SK-N-SH (cell line): ENCODE data around the gene CYBA.

Source experiments
- CTCF ChIP-seq: fragments of 200-600 bp; sonication (generic); IDR thresholded peaks from 2 replicates; pipeline ENCODE4 v1.6.1; 2017; ENCODE audit warnings: antibody characterized with exemption, mild to moderate bottlenecking, moderate library complexity
- GABPA ChIP-seq: IDR thresholded peaks from 2 replicates; pipeline ENCODE4 v1.4.0; 2012; ENCODE audit warnings: low read depth, mild to moderate bottlenecking
- RXRA ChIP-seq: IDR thresholded peaks from 2 replicates; pipeline ENCODE4 v1.4.0; 2012; ENCODE audit warnings: low read depth, mild to moderate bottlenecking, borderline replicate concordance
- SIN3A ChIP-seq: IDR thresholded peaks from 2 replicates; pipeline ENCODE4 v1.6.1; 2012; ENCODE audit warnings: low read depth, mild to moderate bottlenecking, low read length, moderate library complexity, borderline replicate concordance
- YY1 ChIP-seq: IDR thresholded peaks from 2 replicates; pipeline ENCODE4 v1.4.0; 2012; ENCODE audit warnings: low read depth, mild to moderate bottlenecking

- TF ChIP-seq CTCF (no peak), SIN3A (no peak), YY1 (no peak), RXRA (no peak), GABPA (no peak)
Measured at GRCh38 chr16:88655053-88655732, 4.3 kb upstream of the CYBA start.
